Measurements from ENCODE around the gene RNF13. TPM values are rescaled to one million over a fixed set of nuclear protein-coding genes. Genes with fewer than 3 reads are reported as not detected.

The RNF13 gene
- total RNA-seq, 1 experiment from 2014 or later: 28.9 TPM

DNA sequence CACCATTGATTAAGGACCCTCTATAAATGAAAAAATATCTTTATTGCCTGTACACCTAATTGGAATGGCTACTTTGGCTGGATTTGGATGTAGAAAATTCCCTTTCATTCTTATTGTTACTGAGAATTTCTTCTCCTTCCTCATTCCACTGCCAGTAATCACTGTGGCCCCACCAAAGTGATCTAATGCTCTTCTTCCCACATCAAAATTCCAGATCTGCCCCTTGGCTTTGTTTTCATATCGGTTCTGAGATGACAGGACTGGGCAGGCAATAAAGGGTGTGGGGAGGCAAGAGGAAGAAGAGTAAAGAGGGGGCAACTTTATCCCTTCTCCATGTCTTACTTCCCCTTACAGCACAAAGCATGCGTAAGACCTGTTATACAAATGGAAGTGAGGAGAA lies 22.7 kb upstream of the RNF13 start:
- H3K9me3 Mint-ChIP-seq: no peaks in the 10 kb centered on the region
- DNase-seq (ENCODE audit: low spot score): no peak
- CTCF ChIA-PET: no interaction called here
- no peaks in the 10 kb centered on the region for H3K4me1 Mint-ChIP-seq
- H3K36me3 Mint-ChIP-seq: no peaks in the 10 kb centered on the region
- no peaks in the 10 kb centered on the region; the same call in none of the 2 replicates for H3K27me3 Mint-ChIP-seq (ENCODE audit: low read depth)
- no peak overlapping the region for H3K27ac Mint-ChIP-seq
- TF ChIP-seq JAZF1 (CRISPR knock-in tag; IDR thresholded peaks at IDR 0.05) (no peak), GTF2I (CRISPR knock-in tag; conservative IDR thresholded peaks at IDR 0.05) (no peak), ZNF138 (CRISPR knock-in tag; conservative IDR thresholded peaks at IDR 0.05) (no peak), CBFB (CRISPR knock-in tag; IDR thresholded peaks at IDR 0.05; ENCODE audit: low read depth) (no peak), TCF7 (CRISPR knock-in tag; IDR thresholded peaks at IDR 0.05; ENCODE audit: low read depth) (no peak), NR1H2 (CRISPR knock-in tag; IDR thresholded peaks at IDR 0.05) (no peak), SP1 (CRISPR knock-in tag; conservative IDR thresholded peaks at IDR 0.05) (no peak)
- TF ChIP-seq, protein P1, sequence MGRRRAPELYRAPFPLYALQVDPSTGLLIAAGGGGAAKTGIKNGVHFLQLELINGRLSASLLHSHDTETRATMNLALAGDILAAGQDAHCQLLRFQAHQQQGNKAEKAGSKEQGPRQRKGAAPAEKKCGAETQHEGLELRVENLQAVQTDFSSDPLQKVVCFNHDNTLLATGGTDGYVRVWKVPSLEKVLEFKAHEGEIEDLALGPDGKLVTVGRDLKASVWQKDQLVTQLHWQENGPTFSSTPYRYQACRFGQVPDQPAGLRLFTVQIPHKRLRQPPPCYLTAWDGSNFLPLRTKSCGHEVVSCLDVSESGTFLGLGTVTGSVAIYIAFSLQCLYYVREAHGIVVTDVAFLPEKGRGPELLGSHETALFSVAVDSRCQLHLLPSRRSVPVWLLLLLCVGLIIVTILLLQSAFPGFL (CRISPR knock-in tag; IDR thresholded peaks at IDR 0.05; ENCODE audit: borderline replicate concordance): no peak
- TF ChIP-seq, protein P2, sequence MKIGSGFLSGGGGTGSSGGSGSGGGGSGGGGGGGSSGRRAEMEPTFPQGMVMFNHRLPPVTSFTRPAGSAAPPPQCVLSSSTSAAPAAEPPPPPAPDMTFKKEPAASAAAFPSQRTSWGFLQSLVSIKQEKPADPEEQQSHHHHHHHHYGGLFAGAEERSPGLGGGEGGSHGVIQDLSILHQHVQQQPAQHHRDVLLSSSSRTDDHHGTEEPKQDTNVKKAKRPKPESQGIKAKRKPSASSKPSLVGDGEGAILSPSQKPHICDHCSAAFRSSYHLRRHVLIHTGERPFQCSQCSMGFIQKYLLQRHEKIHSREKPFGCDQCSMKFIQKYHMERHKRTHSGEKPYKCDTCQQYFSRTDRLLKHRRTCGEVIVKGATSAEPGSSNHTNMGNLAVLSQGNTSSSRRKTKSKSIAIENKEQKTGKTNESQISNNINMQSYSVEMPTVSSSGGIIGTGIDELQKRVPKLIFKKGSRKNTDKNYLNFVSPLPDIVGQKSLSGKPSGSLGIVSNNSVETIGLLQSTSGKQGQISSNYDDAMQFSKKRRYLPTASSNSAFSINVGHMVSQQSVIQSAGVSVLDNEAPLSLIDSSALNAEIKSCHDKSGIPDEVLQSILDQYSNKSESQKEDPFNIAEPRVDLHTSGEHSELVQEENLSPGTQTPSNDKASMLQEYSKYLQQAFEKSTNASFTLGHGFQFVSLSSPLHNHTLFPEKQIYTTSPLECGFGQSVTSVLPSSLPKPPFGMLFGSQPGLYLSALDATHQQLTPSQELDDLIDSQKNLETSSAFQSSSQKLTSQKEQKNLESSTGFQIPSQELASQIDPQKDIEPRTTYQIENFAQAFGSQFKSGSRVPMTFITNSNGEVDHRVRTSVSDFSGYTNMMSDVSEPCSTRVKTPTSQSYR (CRISPR knock-in tag; IDR thresholded peaks at IDR 0.05): no peak
- TF ChIP-seq, protein P3, sequence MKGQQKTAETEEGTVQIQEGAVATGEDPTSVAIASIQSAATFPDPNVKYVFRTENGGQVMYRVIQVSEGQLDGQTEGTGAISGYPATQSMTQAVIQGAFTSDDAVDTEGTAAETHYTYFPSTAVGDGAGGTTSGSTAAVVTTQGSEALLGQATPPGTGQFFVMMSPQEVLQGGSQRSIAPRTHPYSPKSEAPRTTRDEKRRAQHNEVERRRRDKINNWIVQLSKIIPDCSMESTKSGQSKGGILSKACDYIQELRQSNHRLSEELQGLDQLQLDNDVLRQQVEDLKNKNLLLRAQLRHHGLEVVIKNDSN (CRISPR knock-in tag; IDR thresholded peaks at IDR 0.05): no peak
- TF ChIP-seq, protein P4, sequence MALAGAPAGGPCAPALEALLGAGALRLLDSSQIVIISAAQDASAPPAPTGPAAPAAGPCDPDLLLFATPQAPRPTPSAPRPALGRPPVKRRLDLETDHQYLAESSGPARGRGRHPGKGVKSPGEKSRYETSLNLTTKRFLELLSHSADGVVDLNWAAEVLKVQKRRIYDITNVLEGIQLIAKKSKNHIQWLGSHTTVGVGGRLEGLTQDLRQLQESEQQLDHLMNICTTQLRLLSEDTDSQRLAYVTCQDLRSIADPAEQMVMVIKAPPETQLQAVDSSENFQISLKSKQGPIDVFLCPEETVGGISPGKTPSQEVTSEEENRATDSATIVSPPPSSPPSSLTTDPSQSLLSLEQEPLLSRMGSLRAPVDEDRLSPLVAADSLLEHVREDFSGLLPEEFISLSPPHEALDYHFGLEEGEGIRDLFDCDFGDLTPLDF (CRISPR knock-in tag; IDR thresholded peaks at IDR 0.05): no peak
- ATAC-seq: no peak
- no peak overlapping the region for H3K4me3 Mint-ChIP-seq
- POLR2A ChIA-PET: no interaction called here

DNA sequence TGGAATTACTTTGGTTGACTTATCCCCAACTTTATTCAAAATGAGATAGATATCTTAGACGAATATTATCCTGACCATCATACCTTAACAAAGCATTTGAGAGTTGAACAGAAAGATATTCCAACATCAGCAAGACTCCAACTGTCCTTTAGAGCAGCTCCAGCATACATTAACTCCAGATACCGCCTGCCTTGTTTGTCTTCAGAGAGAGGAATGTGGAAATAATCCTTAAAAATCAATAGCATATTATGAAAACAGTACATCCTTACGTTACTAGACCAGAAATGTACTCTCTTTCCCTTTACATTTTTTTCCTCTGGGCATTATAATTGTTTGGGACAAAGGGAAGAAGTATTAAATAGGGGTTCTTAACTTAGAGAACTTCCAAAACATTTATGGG lies 22.3 kb upstream of the RNF13 start:
- POLR2A ChIA-PET: no interaction called here
- H3K4me1 Mint-ChIP-seq: no peaks in the 10 kb centered on the region
- CTCF ChIA-PET: interaction anchor here (0.6 kb wide), 1 partner anchor 121 kb away, joined by 3 read pairs; no protein-coding TSS in a partner anchor
- no peak overlapping the region for H3K4me3 Mint-ChIP-seq
- H3K27ac Mint-ChIP-seq: no peak overlapping the region
- ATAC-seq (no peak), DNase-seq (ENCODE audit: low spot score) (no peak)
- no peaks in the 10 kb centered on the region for H3K9me3 Mint-ChIP-seq
- H3K36me3 Mint-ChIP-seq: no peaks in the 10 kb centered on the region
- no peaks in the 10 kb centered on the region; the same call in none of the 2 replicates for H3K27me3 Mint-ChIP-seq (ENCODE audit: low read depth)
- TF ChIP-seq, protein P5, sequence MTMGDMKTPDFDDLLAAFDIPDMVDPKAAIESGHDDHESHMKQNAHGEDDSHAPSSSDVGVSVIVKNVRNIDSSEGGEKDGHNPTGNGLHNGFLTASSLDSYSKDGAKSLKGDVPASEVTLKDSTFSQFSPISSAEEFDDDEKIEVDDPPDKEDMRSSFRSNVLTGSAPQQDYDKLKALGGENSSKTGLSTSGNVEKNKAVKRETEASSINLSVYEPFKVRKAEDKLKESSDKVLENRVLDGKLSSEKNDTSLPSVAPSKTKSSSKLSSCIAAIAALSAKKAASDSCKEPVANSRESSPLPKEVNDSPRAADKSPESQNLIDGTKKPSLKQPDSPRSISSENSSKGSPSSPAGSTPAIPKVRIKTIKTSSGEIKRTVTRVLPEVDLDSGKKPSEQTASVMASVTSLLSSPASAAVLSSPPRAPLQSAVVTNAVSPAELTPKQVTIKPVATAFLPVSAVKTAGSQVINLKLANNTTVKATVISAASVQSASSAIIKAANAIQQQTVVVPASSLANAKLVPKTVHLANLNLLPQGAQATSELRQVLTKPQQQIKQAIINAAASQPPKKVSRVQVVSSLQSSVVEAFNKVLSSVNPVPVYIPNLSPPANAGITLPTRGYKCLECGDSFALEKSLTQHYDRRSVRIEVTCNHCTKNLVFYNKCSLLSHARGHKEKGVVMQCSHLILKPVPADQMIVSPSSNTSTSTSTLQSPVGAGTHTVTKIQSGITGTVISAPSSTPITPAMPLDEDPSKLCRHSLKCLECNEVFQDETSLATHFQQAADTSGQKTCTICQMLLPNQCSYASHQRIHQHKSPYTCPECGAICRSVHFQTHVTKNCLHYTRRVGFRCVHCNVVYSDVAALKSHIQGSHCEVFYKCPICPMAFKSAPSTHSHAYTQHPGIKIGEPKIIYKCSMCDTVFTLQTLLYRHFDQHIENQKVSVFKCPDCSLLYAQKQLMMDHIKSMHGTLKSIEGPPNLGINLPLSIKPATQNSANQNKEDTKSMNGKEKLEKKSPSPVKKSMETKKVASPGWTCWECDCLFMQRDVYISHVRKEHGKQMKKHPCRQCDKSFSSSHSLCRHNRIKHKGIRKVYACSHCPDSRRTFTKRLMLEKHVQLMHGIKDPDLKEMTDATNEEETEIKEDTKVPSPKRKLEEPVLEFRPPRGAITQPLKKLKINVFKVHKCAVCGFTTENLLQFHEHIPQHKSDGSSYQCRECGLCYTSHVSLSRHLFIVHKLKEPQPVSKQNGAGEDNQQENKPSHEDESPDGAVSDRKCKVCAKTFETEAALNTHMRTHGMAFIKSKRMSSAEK (CRISPR knock-in tag; IDR thresholded peaks at IDR 0.05; ENCODE audit: borderline replicate concordance): no peak
- no peak for TF ChIP-seq ZNF396 (CRISPR knock-in tag; IDR thresholded peaks at IDR 0.05; ENCODE audit: borderline replicate concordance)
- TF ChIP-seq, protein P6, sequence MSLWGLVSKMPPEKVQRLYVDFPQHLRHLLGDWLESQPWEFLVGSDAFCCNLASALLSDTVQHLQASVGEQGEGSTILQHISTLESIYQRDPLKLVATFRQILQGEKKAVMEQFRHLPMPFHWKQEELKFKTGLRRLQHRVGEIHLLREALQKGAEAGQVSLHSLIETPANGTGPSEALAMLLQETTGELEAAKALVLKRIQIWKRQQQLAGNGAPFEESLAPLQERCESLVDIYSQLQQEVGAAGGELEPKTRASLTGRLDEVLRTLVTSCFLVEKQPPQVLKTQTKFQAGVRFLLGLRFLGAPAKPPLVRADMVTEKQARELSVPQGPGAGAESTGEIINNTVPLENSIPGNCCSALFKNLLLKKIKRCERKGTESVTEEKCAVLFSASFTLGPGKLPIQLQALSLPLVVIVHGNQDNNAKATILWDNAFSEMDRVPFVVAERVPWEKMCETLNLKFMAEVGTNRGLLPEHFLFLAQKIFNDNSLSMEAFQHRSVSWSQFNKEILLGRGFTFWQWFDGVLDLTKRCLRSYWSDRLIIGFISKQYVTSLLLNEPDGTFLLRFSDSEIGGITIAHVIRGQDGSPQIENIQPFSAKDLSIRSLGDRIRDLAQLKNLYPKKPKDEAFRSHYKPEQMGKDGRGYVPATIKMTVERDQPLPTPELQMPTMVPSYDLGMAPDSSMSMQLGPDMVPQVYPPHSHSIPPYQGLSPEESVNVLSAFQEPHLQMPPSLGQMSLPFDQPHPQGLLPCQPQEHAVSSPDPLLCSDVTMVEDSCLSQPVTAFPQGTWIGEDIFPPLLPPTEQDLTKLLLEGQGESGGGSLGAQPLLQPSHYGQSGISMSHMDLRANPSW (CRISPR knock-in tag; conservative IDR thresholded peaks at IDR 0.05; ENCODE audit: low read depth): no peak
- TF ChIP-seq, protein P3 (CRISPR knock-in tag; IDR thresholded peaks at IDR 0.05): no peak
- TF ChIP-seq, protein P1 (CRISPR knock-in tag; IDR thresholded peaks at IDR 0.05; ENCODE audit: borderline replicate concordance): no peak
- no peak for TF ChIP-seq NFE2L1 (CRISPR knock-in tag; IDR thresholded peaks at IDR 0.05)
- no peak for TF ChIP-seq JUN (CRISPR knock-in tag; IDR thresholded peaks at IDR 0.05)
- TF ChIP-seq NR1H2 (CRISPR knock-in tag; IDR thresholded peaks at IDR 0.05): no peak
- no peak for TF ChIP-seq SMAD3 (CRISPR knock-in tag; IDR thresholded peaks at IDR 0.05; ENCODE audit: borderline replicate concordance)
- TF ChIP-seq, protein P7, sequence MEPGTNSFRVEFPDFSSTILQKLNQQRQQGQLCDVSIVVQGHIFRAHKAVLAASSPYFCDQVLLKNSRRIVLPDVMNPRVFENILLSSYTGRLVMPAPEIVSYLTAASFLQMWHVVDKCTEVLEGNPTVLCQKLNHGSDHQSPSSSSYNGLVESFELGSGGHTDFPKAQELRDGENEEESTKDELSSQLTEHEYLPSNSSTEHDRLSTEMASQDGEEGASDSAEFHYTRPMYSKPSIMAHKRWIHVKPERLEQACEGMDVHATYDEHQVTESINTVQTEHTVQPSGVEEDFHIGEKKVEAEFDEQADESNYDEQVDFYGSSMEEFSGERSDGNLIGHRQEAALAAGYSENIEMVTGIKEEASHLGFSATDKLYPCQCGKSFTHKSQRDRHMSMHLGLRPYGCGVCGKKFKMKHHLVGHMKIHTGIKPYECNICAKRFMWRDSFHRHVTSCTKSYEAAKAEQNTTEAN (CRISPR knock-in tag; IDR thresholded peaks at IDR 0.05): no peak

All from WTC11 (cell line).